ENCODE results near the gene YTHDC1.

The YTHDC1 gene

DNA sequence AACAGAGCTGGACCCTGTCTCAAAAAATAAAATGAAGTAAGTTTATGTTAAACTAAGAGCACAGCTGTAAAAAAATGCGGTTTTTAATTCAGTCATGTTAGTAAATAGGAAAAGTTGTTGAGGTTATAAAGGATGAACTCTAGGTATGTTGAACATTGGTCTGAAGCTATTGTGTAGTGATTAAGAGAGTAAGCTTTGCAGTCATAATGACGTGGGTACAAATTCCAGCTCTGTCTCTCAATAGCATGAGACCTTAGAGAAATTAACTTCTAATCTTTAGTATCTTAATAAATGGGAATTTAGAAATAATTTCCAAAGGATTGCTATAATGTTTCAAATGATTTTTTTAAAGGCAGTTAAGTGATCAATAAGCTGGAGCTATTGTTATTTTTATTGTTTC, 2.9 kb upstream of the YTHDC1 start:
- DNase-seq = no peak

DNA sequence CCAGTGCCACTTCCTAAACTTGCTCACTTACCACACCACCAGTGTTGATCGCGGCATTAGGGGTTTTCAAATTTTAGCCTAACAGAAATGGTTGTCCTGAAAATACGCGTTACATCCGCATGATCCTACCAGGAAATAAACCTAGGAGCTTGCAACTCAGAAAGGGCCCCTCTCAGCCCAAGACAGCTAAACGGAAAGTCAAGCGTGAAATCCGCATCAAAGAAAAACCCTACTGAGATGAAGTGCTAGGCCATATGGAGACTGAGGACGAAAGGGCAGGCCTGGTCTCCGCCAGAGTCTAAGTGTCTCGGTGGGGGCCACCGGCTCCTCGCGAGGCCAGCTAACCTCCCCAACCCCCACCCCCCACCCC, 626 bp downstream of the YTHDC1 start:
- DNase-seq = no peak

DNA sequence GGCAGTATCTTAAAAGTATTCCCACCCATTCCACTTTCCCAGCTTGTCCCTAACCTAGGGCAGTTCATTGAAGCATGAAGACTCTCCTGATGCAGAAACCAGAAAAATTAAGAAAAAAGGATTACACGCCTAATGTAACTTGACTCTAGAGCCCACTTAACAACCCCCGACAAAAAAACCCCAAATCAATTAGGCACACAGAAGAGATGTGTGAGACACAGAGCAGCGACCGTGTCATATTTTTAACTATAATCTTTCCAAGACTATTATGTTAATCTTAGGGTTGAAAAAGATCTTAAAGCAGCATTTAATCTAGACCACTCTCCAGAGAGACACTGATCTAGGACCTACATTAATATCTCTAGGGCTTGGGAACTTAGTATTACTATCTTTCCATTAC, 1.3 kb downstream of the YTHDC1 start:
- no peak for DNase-seq

DNA sequence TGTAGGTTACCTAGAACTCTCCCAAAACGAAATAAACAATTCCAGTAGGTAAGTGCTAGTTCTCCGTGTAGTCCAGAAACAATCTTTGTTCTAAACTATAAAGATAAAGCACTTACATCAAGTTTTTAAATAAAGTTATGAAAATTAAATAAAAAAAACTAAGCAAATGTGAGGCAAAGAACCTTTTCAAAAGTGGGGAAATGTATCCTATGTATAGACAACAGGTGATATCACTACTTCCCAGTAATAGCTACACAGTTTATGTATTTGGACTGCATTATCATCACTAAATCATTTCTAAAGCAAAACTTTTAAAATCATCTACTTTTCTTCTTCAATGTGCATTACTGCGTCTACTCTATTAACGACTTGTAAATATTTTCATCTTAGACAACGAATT, 2.0 kb downstream of the YTHDC1 start:
- DNase-seq = no peak

DNA sequence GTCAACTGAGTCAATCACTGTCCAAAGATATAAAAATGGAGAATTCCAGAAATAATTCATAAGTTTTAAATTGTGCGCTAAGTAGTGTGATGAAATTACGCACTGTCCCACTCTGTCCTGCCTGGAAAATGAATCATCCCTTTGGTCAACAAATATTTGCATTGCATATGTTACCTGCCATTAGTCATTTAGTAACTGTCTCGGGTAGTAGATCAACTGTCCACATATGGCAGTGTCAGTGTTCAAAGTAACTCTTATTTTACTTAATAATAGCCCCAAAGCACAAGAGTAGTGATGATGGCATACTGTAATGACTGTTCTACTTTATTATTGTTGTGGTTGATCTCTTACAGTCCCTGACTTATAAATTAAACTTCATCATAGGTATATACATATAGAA, 3.4 kb downstream of the YTHDC1 start:
- DNase-seq = no peak

DNA sequence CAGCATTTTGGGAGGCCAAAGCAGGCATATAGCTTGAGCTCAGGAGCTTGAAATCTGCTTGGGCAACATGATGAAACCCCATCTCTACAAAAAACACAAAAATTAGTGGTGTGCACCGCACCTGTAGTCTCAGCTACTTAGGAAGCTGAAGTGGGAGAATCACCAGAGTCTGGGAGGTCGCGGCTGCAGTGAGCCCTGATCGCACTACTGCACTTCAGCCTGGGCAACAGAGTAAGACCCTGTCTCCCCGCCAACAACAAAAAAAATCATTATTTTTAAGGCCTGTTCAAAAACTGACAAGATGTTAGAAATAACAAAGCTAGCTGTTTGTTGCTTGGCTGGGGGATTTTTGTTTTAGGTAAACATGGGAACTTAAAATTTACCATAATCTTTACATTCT, 5.1 kb downstream of the YTHDC1 start:
- DNase-seq = no peak

DNA sequence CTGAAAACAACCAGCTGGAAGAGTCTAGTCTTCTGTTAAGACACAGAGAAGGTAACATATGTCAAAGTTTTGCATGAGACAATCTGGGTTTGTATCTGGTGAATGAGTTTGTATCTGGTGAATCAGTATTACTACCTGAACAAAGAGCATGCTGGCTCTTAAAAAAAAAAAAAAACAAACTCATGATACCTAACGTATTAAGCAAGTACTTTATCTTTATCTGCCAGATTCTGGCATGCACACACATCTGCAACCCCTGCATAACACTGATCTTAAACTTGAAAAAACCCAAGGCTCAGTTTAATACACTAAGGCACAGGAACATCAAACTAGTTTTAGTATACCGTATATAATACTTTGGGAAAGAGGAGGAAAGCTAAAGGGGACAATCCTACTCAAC, 5.8 kb downstream of the YTHDC1 start:
- no peak for DNase-seq

DNA sequence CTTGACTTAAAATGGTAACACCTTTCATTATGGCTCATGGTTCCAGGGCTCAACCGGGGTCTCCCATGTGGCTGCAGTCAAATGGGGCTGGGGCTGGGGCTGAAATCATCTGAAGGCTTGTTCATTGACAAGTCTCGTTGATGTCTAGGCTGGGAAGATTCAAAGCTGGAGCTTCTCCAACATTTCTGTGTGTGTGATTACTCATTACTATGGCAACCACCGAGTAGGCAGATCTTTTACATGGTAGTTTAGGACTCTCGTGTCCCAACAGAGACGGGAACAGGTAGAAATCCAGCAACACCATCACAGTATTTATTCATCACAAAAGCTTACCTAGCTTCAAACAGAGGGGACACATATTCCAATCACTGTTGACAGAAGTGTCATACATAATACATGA, 7.8 kb downstream of the YTHDC1 start:
- DNase-seq = no peak

DNA sequence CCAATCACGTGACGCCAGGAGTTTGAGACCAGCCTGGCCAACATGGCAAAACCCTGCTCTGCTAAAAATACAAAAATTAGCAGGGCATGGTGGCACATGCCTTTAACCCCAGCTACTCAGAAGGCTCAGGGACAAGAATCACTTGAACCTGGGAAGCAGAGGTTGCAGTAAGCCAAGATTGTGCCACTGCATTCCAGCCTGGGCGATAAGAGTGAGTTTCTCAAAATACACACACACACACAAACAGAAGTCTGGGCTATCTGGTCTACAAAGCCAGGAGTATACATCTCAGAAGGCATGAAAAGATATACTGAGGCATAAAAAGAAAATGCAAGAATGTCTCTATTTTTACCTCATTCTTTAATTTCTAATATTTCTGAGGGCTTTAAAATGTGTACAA, 11.3 kb downstream of the YTHDC1 start:
- no peak for DNase-seq

DNA sequence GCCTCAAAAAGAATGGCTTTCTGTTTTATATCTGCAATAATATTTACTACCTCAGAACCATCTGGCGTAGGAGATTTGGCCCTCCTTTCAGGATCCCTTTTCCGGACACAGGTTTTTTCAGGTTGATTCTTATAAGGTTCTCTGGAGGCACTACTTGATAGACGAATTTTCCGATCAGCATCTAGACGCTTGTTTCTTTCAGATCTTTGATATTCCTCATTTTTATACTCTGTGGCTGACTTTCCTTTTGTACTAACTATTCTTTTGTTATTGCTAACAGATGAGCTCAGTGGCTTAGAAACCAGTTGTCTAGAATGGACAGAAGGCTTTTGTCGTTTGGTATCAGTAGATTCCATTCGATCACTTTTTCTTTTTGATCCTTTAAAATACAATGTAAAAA, 12.4 kb downstream of the YTHDC1 start:
- DNase-seq = no peak

DNA sequence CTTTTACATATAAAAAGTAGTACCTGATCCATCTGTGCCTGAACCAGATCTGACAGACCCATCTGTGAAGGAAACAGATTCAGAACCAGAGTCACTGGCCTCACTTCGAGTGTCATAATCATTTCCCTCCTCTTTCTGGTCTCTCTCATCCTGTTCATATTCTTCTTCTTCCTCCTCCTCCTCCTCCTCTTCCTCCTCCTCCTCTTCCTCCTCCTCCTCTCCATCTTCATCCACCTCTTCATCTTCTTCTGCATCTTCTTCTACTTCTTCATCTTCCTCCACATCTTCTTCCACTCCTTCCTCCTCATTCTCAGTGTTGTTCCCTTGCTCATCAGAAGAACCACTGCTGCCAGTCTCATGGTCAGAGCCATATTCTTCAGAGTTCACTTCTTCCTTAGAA, 12.9 kb downstream of the YTHDC1 start:
- no peak for DNase-seq

DNA sequence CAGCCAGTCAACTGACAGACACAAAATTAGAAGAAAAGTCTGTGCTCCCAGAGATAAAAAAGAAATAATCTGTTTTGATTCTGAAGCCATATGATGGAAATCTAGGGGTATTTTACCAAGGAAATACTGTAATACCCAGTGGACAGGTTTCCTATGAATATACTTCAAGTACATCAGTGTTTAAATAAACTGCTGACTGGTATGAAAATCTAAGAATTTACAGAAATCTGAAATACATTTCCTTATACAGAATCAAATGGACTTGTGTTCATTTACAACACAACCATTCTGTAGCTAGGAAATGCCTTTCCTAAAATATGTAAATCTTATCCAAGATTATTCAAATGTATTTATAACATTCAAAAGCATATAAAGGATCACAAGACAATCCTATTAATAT, 13.4 kb downstream of the YTHDC1 start:
- no peak for DNase-seq

DNA sequence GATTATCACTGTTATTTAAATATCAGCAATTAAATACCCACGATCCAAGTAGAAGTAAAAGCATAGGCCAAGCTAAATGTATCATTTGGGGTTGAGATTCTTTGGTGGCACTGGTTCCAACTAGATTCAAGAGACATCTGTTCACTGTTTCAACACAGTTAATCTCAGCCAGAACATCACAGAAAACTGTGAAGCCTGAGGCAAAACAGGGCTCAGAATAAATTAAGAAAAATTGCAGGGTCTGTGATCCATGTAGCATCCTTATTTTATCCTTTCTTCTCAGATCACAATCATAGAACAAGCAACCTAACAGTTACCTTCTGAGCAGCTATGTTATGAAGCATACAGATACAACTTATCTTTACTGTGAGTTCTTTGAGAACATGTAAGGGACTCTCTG, 23.7 kb downstream of the YTHDC1 start:
- DNase-seq = no peak

DNA sequence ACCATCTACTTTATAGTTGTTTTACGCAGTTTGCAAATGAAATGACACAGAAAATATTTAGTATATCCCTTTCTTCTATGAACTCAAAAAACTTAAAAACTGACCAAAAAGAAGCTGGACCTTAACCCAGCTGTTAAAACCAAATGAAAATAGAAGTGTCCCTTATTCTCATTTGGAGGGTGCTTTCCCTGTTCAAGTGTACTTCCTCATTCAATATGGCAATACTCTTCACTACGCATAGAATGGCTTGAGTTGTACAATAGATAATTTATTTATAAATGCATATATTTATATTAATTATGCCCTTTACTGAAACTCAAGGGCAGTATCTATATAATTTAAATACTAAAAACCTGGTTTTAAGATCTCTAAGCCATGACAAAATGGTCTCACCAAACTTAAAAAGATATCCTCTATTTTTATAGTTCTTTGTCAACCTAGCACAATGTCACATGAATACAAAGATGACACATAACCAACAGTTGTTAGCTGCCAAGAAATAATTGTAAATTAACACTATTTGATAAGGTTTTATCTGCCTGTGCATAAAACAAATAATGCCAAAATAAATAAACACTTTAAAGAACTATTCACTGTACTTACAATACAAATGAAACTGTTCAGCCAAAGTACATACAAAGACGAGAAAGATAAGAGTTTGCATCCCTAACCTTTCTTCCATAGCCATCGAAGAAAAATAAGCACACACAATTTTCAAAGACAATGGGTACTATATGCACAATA, 25.2 kb downstream of the YTHDC1 start:
- DNase-seq = no peak

DNA sequence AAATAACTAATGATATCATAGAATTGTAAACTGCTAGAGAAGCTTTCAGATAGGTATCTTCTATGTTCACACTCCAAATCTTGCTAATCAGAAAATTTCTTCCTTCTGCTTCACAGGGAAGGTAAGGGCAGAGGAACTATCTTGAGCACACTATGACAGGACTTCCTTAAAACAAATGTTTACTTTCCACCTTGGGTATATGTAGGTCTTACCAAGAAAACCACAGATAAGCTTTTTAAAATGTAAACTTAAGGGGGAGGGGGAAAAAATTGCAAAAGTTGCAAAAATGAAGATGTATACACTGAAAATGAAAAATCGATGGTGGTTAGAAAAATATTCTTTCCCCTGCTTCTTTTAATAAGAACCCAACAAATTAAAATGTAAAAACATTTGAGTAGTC, 30.9 kb downstream of the YTHDC1 start:
- no peak for DNase-seq

DNA sequence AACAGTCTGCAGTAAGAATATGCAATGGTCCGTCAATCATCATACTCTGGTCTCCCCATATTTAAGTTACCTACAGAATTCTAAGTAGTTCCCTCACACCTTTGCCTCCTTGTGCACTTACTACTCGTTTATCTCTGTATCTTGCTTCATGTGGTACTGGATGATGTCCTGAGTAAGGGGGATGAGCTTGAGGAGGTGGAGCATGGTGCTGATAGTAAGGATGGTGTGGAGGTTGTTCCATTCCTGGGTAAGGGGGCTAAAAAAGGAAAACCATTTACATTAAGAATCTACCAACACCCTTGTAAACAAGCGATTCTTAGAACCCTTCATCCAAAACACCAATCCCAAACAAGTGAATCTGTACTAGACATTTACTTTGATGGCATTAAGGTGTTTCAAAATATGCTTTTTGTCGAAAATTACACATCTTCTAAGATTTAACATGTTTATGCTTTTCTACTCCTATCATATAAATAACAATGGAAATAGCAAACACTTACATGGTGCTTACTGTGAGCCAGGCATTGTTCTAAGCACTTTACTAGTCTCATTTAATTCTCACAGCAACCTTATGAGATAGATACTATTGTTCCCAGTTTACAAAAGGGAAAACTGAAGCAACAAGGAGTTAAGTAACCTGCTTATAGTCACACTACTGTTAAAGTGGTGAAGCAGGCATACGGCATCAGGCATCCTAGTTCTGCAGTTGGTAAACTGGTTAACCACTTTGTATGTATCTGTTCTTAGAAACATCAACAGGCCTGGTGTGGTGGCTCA, 33.5 kb downstream of the YTHDC1 start:
- DNase-seq = no peak

DNA sequence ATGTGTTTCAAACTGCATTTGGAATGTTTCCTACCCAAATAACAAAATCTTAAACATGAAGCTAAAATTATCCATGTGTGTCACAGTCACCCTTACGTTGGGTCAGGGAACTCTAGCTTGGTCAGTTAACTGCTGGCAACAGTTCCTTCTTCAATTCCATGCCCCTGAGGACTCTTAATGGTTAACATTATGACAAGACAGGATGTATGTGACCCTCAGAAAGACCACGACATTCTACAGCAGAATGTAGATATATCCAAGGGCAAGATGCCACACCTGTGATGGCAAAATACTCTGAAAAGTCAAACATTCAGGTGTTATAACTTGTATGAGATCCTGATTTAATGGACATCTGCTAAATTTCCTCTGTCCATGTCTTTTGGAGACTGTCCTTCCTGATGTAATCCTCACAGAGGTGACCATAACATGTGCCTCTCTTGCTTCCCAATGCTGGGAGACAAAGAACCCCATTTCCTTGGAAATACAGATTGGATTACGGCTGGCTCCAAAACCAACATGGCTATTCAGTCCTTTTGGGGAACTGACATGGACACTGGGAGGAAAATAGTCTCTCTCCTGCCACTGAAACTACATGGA, 39.1 kb downstream of the YTHDC1 start:
- no peak for DNase-seq

DNA sequence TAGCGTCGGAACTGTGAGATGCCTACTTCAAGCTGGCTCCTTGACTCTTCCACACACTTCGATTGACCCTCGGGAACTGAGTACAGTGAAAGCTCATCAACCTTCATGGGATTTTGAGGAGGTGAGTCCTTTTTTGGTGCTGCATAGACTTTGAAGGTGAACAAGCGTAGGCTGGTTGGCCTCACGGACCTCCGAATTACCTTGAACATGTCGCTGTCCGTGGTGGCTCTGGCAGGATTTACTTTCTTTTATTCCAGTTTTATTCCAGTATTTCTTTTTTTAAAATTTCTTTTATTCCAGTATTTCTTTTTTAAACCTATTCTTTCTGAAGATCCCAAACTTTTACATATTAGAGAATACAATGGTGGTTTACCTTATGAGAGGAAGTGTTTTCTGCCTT, 45.2 kb downstream of the YTHDC1 start:
- DNase-seq = no peak

DNA sequence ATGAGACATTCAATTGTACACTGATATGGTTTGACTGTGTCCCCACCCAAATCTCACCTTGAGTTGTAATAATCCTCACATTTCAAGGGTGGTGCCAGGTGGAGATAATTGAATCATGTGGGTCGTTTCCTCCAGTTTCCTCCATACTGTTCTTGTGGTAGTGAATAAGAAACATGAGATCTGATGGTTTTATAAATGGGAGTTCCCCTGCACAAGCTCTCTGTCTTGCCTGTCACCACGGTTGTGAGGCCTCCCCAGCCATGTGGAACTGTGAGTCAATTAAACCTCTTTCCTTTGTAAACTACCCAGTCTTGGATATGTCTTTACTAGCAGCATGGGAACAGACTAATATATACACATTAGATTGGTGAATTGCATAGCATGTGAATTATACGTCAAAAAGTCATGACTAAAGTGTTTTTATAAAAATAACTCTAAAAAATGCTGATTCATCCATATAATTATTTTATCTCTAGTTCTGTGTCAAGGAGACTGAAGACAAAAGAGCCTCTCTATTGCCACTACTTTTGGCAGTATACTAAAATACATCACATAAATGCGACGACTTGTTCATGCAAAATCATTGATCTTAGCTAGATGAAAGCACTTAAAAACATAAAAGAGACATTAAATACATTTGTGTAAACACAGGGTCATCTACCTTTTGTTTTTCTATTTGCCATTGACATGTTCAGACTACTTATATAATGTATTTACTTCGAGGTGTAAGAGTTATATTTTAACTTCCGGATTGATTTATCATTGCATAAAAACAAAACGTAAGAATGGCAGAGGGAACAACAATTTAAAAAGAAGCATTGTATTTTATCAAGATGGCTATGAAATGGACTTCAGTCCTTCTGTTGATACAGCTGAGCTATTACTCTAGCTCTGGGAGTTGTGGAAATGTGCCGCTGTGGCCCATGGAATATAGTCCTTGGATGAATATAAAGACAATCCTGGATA, 50.1 kb downstream of the YTHDC1 start:
- no peak for DNase-seq

DNA sequence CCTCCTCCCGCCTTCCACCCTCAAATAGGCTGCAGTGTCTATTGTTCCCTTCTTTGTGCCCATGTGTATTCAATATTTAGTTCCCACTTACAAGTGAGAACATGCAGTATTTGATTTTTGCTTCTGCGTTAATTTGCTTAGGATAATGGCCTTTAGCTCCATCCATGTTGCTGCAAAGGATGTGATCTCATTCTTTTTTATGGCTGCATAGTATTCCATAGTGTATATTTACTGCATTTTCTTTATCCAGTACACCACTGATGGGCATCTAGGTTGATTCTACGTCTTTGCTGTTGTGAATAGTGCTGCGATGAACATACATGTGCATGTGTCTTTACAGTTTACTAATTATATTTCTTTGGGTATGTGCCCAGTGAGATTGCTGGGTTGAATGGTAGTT, 52.8 kb downstream of the YTHDC1 start:
- DNase-seq = no peak

DNA sequence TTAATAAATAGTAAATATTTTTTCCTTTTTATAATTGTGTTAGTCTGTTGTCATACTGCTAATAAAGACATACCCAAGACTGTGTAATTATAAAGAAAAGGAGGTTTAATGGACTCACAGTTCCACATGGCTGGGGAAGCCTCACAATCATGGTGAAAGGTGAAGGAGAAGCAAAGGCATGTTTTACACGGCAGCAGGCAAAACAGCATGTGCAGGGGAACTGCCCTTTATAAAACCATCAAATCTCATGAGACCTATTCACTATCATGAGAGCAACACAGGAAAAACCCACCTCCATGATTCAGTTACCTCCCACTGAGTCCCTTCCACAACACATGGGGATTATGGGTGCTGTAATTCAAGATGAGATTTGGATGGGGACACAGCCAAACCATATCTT, 58.6 kb downstream of the YTHDC1 start:
- DNase-seq = no peak

DNA sequence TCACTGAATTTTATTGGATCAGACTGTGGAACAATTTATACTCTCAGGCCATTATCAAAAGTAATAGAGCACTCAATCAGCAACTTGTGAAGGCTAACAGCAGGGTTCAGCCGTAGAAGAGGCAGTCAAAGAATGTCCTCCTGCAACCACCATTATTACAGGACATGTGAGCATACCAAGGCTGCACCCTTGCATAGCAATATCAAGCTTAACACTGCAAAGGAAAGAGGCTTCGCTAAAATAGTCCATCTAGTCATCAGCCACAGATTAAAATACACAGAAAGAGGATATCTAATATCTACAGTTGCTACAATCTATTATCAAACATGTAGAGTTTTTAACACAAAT, 61.5 kb downstream of the YTHDC1 start:
- DNase-seq = no peak

DNA sequence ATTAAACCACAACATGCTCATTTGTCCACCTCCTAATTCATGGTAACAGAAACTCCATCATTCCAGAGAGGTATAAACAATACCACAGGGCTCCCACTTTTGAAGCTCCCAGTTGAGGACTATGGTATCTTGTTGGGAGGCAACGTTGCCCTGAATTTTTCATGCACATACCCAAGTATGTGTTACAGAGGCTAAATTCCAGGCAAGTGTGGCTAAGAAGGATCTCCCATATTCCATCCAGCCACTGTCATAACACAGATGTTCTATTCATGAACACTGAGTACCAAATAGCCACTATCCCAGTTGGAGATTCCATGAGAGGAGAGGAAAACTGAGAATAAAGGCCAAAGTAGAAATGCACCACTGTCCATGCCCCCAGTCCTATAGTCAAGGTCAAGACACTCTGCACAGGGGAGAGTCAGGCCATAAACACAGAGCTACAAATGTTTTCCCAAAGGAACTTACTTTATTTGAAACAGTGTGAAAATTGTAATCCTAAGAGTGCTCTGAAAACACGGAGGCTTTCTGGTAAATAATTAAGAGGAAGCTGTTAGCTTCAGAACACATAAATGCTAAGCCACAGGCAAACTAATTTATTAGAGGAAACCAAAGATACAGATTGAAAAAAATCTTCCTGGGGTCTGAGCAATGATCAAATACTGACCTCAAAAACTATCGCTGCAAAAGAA, 62.0 kb downstream of the YTHDC1 start:
- DNase-seq = no peak

Measured in SHP77 treated with DMSO at 0.1 percent for 48 hours (cell line).